ENCODE data around the gene SDC3.

SDC3 gene

DNA sequence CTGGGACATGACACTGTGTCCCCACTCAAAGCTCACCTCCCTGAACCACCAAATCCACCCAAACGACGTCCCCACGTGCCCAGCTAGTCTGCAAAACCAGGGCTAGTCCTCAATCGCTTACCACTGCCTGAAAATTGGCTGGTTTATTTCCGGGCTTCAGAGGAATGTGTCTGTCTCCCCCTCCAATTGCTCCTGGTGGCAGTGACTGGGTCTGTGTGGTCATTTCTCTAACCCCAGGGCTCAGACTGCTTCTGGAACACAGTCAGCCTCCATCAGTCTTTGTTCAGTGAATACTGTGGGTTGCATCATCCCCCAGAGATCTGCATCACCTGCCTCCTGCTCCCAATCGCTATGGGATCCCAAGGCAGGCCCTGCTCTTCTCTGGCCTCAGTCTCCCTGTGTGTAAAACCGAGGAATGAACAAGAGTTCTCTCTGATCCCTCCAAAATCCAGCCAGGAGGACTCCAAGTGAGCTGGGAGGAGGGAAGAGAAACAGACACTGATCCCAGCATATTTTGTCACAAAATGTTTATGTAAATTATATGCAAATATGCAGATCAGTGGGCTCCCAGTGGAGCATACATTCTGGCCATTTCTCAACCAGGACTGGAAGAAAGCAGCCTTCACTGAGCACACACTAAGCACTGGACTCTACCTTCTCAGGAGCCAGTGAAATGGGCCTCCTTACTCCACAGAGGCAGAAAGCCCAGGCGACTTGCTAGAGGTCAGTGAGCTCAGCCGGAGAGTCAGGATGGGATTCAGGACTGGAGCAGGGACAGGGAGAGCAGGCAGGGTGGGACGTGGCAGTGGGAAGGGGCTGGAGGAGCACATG is 20.9 kb downstream of the SDC3 start:
- DNase-seq: no peak

DNA sequence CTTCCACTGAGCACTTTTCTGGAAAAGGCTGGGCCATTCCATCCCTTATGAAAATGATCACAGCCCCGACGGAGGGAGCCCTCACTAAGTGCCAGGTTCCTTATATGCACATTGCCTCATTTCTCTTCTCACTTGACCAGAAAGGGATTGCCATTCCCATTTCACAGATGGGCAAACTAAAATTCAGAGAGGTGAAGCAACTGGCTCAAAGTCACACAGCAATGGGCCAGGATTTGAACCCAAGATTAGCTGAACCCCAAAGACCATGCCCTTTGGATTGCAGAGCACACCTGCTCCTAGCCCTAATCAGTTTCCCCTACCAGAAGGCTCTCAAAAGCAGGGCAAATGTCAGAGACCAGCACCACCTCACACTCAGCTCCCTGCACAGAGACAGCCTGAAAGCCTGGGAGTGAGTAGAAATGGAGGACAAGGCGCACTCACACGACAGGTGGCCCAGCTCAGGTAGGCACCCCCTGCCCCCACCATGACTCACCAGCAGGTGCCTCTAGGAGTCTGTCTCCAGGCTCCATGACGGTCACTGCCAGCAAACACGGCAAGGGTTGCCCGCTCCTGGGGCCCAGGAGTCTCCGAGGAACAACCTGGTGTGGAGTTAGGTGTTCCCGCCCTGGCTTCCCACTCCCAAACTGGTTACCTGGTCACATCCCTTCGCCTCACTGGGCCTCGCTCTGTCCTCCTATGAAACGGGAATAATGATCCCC is 21.7 kb downstream of the SDC3 start:
- DNase-seq: no peak

DNA sequence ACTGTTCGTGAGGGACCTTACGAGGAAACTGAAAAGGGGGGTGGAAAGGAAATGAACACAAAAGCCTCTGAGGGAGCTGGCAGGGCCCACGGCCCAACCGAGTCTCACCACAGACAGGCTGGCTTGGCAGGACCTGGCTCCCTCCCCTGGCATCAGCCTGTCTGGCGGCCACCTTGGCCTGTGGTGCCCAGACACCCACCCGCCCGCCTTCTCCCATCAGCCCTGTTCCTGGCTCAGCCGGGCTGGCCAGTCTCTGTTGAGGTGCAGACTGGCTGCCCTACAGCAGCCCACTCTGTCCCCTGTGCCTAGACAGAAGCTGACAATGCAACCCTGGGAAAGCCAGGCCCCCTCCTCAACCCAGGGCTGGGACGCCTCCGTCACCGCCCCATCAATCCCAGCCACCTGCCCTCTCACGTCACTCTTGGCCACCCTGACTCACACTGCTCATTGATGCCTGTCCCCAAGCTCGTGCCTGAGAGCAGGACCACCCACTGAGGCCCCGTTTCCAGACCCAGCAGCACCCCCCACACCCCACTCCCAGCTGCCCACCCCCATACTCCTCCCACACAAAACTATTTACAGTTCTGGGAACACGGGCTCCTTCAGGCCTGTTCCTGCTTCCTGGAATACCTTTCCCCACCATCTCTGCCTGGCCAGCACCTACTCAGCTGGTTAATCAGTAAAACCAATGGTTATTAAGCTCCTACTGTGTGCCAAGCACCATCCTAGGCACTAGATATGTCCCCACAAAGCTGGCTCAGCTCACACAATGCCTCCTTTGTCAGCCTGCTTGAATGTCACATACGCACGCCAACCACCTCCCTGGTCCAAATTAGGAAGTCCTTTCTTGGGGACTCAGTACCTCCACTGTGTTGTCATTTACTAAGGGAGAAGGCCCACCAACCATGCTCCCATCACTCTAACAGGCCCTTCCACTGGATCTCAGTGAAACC is 22.7 kb downstream of the SDC3 start:
- peak; percentile 33 for DNase-seq

DNA sequence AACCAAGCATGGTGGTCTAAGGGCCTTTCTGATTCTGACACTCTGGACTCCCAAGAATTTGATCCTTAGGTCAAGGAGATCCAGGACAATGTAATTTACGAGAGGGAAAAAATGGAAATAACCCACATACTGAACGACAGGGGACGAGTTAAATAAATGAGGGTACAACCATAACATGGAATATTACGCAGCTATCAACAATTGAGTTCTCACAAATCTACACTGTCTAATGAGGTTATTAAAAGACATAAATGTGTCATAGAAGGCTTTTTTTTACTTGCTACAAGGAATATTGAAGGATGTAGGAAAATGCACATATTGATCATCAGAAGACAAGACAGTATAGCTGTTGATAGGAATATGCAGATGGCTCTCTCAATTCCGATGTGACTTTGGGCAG is 23.8 kb downstream of the SDC3 start:
- no peak for DNase-seq

DNA sequence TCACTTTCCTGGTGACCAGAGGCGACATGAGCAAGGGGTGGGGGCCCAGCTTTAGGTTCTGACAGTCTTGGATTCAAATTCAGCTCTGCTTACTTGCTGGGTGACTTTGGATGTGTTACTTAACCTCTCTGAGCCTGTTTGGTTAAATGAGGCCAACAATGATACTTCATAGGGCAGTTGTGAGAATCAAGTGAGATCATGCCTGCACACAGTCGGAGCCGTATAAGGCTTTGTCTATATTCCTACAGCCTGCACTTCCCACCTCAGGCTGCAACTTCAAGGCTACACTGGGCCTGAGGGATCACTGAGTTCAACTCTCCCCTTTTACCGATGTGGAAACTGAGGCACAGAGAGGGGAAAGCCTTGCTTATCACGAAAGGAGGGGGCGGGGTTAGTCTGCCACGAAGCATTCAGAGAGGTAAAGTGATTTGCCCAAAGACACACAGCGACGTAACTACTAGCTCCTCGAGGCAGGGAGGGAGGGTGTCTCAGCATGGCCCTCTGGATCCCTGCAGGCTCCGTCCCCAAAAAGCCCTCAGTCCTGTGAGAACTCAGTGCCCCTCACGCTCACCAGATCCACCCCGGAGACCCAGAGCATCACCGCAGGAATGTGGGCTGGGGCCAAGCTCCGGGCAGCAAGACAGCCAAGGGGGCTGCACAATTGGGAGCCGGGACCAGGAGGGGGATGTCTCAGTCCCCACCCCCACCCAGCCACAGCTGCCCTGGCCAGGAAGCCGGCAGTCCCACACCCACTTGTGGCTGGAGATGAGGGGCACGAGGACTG is 25.0 kb downstream of the SDC3 start:
- DNase-seq: no peak

DNA sequence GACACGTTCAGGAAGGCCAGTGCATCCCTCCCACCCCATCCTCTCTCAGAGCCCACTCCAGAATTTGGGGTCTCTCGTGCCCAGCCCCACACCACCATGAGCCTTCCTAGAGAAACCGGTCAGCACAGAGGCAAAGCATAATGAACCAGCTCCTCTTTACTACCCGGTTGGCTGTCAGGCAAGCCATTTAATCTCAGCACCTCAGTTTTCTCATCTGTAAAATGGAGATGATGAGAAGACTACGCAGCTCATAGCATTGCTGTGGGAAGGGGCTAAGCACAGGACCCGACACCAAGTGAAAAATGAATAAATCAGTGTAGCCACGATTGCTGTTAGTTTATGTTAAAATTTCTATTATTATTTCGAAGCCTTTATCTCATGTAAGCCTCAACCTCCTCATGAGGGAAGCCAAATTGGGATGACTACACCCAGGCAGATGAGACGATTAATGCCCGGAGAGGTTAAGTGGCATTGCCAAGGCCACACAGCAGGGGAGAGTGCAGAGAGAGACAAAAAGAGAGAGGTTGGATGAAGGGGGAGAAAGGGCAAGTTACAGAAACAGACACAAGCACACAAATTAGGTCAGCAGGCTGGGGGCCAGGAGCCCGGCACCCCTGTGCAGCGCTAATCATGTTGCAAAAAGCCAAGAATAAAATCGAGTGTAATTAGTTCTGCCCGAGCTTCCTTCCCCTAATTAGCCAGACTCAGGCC is 25.7 kb downstream of the SDC3 start:
- DNase-seq: peak; percentile 36

DNA sequence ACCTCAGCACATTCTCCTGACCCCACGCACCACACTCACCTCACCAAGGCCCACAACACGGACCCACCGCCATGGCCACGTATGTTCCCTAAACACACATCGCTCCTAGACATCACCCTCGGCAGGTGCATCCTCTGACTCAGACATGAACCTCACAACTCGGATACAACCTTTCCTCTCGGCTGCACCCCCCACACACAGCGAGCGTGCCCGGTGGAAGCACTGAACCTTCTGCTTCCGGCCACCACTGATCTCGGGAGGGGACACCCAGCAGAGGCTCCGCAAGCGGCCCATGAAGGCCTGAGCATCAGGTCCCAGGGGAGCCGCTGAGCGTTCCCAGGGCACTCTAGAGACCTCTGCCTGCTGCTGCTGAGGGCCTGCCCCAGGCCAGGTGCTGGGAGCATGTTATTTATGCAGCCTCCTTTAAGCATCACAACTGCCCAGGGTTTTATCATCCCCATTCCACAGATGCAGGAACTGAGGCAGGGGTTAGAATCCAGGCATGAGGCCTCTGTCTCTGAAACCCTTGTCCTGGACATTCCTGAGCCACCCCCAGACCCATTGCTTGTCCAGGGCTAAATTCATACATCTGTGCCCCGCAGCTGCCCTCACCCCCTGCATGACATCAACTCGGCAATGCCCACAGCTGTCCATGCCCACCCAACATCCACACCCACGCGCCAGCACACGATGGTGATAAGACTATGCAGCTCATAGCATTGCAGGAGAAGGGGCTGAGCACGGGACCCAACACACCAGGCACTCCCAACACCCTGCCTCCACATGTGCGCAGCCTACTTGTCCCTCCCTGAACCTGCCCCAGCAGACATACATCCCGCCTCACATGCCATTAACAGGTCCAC is 27.0 kb downstream of the SDC3 start:
- DNase-seq: no peak

DNA sequence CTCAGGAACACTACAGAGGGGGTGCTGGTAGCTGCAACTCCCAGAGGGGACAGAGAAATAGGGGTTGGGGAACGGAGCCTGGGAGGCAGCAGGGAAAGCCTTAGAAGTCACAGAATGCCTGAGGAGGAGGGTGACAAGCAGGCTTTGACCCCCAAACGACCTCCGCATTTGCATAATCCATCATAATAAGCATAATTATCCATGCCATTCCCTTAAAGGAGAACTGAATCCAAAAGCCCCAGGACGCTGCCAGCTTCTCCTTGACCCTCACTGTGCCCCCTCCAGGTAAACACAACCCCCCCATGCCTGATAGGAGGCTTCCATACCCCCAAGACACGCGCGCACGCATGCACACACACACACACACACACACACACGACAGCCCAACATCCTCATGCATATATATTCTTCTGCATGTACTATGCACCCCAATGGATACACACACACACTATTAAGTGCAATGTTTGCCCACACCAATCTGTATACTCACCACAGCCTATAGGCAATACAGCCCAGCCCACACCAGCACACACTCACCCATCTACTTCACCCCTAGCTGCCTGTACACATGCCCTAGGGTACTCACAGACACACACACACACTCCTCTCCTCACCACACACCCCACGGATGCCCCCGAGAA is 27.8 kb downstream of the SDC3 start:
- peak; percentile 69 for DNase-seq

DNA sequence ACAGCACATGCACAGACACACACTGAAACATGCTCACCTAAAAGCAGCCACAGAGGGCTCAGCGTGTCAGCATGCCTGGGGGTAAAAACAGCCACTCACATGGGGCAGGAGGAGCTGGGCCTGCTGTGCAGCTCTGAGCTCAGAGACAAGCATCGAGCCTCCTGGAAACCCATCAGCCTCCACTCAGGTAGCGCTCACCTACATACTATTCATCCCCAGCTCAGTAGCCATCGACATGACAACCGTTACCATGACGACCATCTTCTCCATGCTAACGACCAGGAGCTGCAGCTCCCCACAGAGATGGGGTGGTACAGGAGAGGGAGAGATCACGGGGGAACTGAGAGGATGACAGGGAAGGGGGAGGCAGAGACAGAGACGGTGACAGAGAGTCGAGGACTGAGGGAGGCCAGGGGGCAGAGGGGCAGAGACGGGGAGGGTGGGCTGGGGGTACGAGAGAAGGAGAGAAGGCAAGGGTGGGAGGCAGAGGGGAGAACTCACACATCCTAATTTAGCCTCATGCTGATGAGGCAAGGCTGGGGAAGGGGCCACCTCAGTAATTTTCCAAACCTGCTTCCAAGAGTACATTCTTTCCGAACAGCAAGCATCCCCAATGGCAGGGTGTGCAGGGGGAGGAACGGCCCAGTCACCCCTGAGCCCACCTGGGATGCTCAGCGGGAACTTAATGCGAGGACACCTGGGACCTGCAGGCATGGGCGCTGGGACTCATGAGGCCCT is 28.4 kb downstream of the SDC3 start:
- DNase-seq: peak; percentile 64

DNA sequence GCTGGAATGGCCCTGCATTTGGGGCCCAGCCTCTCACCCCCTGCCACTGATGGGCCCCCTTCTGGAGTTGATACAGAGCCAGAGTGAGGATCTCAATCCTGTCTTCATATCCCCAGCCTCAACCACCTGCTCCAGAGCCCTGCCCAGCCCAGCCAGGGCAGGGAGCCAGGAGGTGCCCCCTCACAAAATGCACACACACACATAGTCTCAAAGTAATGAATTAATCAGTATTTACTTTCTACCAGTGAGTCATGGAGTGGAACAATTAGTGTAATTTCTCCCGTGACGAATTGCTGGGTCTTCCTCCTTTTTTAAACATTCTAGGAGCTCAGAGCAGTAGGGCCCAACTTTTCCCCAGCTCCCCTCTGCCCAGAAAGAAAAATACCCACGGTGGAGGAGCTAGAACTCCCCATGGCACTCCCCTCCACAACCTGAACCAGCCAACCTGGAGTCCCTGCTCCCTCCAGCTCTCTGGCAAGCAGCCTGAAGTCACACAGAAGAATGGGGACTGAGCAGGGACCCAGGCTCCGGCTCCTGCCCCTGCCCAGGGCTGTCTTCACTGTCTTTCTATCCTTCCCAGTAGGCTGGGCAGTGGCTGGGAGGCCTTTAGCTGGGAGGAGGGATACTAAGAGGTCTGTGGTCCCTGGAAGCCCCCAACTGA is 29.3 kb downstream of the SDC3 start:
- no peak for DNase-seq

DNA sequence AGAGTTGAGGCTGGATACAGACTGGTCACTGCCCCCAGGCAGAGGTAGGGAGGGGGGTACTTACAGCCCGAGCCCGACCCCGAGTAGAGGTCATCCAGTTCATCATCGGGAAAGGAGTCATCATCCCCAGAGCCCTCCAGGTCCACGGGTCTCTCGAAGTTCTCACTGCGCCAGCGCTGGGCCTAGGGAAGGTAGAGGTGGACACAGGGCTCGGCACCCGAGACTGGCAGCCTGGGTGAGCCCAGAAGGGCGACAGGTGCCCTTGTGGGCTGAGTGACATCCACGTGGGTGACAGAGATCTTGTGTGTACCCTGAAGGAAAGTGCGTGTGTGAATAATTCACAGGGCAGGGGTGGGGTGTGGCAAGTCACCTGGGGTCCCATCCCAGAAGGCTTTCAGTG is 30.0 kb downstream of the SDC3 start:
- DNase-seq: no peak

DNA sequence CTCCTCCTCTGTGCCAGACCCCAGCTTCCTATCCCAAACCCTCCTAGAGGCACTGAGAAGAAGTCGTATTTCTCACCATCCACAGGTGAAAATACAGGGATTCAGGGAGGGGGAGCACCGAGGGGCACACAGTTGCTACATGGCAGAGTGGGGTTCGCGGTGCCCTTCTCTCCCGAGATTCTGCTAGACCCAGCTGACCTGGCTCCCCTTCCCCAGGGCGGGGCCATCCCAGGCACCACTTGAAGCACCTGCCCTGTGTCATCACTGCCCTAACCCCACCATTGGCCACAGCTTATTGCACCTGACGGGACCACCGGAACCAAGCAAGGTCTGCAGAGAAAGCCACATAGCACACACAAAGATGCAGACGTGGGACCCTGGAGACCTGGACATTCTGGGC is 30.5 kb downstream of the SDC3 start:
- DNase-seq: no peak

DNA sequence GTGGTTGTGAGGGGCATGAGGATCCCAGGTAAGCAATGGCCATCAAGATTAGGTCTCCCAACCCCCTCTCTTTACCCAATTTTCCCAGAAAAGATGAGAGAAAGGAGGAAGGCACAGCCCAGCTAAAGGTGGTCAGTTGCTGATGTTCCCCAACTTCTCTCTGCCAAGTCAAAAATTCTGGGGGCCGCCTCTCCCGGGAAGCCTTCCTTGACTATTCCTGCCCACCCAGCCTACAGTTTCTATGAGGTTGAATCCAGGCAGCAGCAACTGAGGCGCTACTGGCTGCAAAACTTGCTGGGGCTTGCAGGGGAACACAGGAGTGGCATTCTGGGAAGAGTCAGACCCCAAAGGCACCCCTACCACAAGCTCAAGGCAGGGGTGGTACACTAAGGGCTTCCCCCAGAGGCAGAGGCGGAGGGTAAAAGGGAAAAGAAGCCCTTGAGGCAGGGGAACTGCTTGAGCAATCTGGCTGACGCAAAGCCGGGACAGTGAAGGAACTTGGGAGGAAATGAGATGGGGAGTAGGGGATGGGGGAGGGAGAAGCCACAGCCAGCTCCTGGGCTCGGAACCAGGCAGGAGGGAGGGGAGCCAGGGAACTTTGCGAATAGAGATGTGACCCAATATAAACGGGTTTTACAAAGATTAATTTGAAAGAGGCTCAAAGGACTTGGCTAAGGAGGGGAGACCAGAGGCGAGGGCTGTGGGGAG is 31.2 kb downstream of the SDC3 start:
- DNase-seq: no peak

DNA sequence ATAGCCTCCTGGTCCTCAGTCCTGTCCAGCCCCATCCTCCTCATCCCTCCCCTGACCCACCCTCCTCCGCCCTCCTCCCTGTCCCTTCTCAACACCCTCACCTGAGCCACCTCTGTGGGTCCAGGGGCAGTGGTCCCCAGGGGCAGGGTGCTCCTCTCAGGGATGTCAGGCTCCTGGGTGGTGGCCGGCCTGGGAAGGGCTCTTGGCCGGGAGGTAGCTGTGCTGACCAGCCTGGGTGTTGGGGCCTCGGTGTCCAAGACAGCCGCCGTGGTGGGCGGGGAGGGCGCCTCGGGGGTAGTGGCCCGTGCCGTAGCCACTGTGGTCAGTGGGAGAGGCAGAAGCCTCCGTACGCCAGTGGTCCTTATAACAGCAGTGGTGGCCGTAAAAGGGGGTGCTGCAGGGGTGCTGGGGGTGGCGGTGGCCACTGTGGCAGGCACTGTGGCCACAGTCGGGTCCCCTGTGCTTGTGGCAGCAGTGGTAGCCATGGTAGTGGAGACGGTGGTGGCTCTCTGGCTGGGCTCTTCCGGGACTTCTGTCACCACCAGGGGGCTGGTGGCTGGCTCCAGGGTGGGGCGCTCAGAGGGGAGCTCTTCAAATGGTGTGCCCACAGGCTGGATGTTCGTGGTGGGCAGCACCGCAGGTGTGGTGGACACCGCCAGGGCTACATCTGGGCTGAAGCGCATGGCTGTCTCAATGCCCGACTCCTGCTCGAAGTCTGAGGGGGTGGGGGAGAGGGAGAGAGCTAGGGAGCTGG is 31.9 kb downstream of the SDC3 start:
- DNase-seq: no peak

DNA sequence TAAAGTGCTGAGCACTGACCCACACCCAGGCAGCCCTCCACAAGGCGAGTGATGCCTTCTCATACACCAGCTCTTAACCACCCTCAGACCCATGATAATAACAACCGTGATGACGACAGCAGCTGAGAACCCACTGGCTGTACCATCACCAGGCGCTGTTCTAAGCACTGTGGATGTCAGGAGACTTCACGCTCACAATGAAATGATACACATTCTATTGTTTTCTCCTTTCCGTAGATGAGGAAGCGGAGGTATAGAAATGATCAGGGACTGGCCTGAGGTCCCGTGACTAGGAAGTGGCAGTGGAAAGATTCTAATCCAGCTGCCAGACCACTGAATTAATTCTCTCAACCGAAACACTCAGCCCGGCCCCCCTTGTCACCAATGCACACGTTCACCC is 32.6 kb downstream of the SDC3 start:
- DNase-seq: no peak

DNA sequence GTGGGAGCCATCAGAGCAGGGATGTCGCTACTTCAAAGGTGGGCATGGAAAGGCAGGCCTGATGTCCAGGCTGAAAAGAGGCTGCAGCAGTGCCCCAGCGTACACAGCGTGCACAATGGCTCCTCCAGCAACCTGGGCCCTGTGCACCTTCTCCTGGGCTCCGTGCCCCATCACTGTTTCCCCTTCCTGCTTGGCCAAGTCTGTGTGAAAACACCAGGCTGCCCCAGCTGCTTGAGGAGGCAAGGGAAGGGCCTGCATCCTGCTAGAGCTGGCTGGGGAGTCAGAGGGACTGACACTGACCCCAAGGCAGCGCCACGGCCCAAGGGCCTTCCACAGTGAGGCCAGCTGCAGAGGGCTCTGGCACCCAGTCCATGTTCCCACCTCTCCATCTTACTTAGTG is 33.4 kb downstream of the SDC3 start:
- no peak for DNase-seq

DNA sequence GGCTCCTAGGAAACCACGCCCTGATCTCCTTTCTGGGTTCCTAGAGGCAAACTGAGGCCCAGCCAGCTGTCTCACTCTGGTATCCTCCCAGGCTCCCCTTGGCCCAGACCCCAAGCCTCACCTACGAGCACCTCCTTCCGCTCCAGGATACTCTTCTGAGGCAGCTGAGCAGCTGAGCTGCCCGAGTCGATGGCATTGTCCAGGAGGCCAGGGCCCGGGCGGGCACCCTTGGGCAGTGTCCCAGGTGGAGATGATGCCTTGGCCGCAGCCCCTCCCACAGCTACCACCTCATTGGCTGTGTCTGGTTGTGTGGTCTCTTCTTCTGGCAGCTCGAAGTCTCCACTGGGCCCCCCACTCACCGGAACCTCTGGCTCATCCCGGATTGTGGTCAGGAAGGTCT is 34.4 kb downstream of the SDC3 start:
- no peak for DNase-seq

DNA sequence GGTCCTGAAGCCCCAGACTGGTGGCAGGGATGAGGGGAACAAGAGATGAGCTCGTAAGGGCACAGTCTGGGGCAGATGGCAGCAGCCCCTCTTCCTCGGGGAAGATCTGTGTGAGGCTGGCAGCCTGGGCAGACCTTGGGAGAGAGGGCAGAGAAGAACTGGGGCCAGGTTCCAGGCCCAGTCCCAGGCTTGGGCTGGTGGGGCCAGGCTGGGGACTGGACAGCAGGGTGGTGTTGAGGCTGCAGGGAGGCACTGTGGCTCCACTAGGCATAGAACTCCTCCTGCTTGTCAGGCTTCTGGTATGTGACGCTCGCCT is 35.7 kb downstream of the SDC3 start:
- DNase-seq: peak; percentile 40
